Stomach (tissue), 9 donors: ENCODE results near the gene FOXN3. TPM values are rescaled to one million over a fixed set of nuclear protein-coding genes. Genes with fewer than 3 reads are reported as not detected.

ENCODE experiments used
- DNase-seq, 2 donors: peaks; one replicate each; pipeline versions ENCODE4 v3.0.0 to v3.0.0-alpha.2; 2013 to 2019
- H3K27ac ChIP-seq, 5 donors: fragments of 200-600 bp in 4 of 5; sonication (generic) in 4 of 5; one replicate each; pipeline ENCODE4 v1.5.1; 2013 to 2019; ENCODE audit warnings: mild to moderate bottlenecking in 1 of 5, moderate library complexity in 1 of 5
- H3K27me3 ChIP-seq, 3 donors: fragments of 200-600 bp; sonication (generic); one replicate each; pipeline ENCODE4 v1.5.1; 2017 to 2019; ENCODE audit warnings: mixed run types in 1 of 3
- H3K36me3 ChIP-seq, 4 donors: fragments of 200-600 bp; sonication (generic); 1 replicate in 3 of 4; 2 replicates in 1 of 4; pipeline ENCODE4 v1.5.1; 2016 to 2019
- H3K4me1 ChIP-seq, 4 donors: fragments of 200-600 bp; sonication (generic); one replicate each; pipeline ENCODE4 v1.5.1; 2016 to 2019
- H3K4me3 ChIP-seq, 4 donors: fragments of 200-600 bp; sonication (generic) in 3 of 4; one replicate each; pipeline ENCODE4 v1.5.1; 2016 to 2019; ENCODE audit warnings: mild to moderate bottlenecking in 1 of 4
- H3K9me3 ChIP-seq, 4 donors: fragments of 200-600 bp; sonication (generic); one replicate each; pipeline ENCODE4 v1.5.1; 2016 to 2019
- CTCF ChIP-seq, 7 experiments: fragments of 450-650 bp in 4 of 7; fragments of 200-600 bp in 3 of 7; sonication (generic) in 3 of 7; IDR thresholded peaks; one replicate each; pipeline ENCODE4 v1.5.1; 2016 to 2019; ENCODE audit warnings: antibody characterized with exemption in 7 of 7, control low read depth in 2 of 7, mild to moderate bottlenecking in 1 of 7
- EP300 ChIP-seq: sonication (generic); formaldehyde crosslinking; IDR thresholded peaks from one replicate; pipeline ENCODE4 v1.6.1; 2017; ENCODE audit warnings: antibody characterized with exemption
- POLR2A ChIP-seq, 4 donors: fragments of 450-650 bp; IDR thresholded peaks; one replicate each; pipeline ENCODE4 v1.6.1; 2016; ENCODE audit warnings: antibody characterized with exemption in 4 of 4, control low read depth in 2 of 4, mild to moderate bottlenecking in 1 of 4, moderate library complexity in 1 of 4
- POLR2AphosphoS5 ChIP-seq, 3 donors: sonication (generic); formaldehyde crosslinking; IDR thresholded peaks; one replicate each; pipeline ENCODE4 v1.6.1; 2016; ENCODE audit warnings: antibody characterized with exemption in 3 of 3
- WGBS, 5 donors: extraction: QIAGEN DNeasy Blood & Tissue Kit in 3 of 5; methylation state at CpG; one replicate each; pipeline versions ENCODE4 v1.1.5 to v1.1.7; 2013 to 2018; 5-methylcytosine and 5-hydroxymethylcytosine counted together
- intact Hi-C: fragments of 100-400 bp; cut with DNase I; formaldehyde crosslinking; loops from one replicate; pipeline ENCODE4 v1.15.1; 2023; ENCODE audit warnings: low total_unique reads
- polyA plus RNA-seq, 3 donors: library from polyadenylated mRNA; stranded (reverse); fragments of 200-250 nt; gene quantifications; one replicate each; pipeline ENCODE4 v1.2.3, GENCODE V29; 2013
- total RNA-seq, 5 donors: library from RNA; depleted of rRNA; stranded (reverse); fragments of >200 nt; gene quantifications; one replicate each; pipeline versions ENCODE4 v1.1.0 to v1.2.3, GENCODE V29; 2014 to 2016
- donor health status: healthy with polysubstance abuse.
- donor health status: Bipolar disorder and iron deficiency.
- donor health status: healthy.

Gene FOXN3
- total and polyA plus RNA-seq, 8 donors: 12.5 to 126 (median 56.6) TPM

DNA sequence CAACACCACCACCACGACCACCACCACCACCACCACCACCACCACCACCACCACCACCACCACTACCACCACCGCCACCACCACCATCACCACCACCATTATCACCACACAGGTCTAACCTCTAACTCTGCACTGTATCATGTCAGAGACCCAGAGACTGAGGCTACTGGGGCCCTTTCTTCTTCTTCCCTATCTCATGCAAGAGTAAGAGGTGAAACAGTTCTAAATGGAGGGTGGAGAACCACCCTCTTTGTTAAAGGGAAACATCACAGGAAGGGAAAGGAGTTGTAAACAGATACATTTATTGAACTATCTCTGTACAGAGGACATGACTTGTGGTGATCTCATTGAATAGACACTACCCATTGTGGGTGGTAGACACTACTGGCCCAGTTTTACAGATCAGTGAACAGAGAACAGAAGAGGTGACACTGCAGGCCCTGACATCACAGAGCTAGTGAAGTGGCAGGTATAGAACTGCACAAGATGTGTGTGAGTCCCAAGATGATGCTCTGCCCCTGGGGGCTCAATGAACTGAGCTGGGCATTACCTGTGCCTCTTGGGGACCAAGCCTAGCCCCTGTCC, 91.6 kb downstream of the FOXN3 start:
- Histone ChIP-seq H3K4me1 (peaks cover 0 to 41% (median 17%) of the 10 kb centered on the region in 4 donors), H3K4me3 (no peak overlapping the region), H3K27ac (no peak overlapping the region), H3K27me3 (no peaks in the 10 kb centered on the region), H3K9me3 (no peaks in the 10 kb centered on the region), H3K36me3 (peaks cover 0 to 15% (median 4%) of the 10 kb centered on the region in 4 donors)
- 91 to 100% (median 95%) methylated on average over 1 to 2 of the region's 2 CpGs; no CpG with 5 or more reads in 1 of the 5 donors for WGBS, 5 donors
- intact Hi-C loops: no loop called here
- no peak for TF ChIP-seq POLR2A (IDR thresholded peaks at IDR 0.05)
- TF ChIP-seq POLR2AphosphoS5 (IDR thresholded peaks at IDR 0.05): no peak
- TF ChIP-seq CTCF (IDR thresholded peaks at IDR 0.05): no peak
- TF ChIP-seq EP300: no peak
- DNase-seq: no peak

- TF ChIP-seq CTCF (IDR thresholded peaks at IDR 0.05) (no peak), POLR2A (IDR thresholded peaks at IDR 0.05) (no peak), POLR2AphosphoS5 (IDR thresholded peaks at IDR 0.05) (no peak), EP300 (no peak)
- H3K36me3 ChIP-seq: peaks cover 0 to 15% (median 4%) of the 10 kb centered on the region in 4 donors
- H3K4me1 ChIP-seq: peaks cover 0 to 34% (median 11%) of the 10 kb centered on the region in 4 donors
- H3K9me3 ChIP-seq: no peaks in the 10 kb centered on the region
- H3K4me3 ChIP-seq: no peak overlapping the region
- DNase-seq: no peak
- intact Hi-C loops: no loop called here
- H3K27me3 ChIP-seq: no peaks in the 10 kb centered on the region
- no peak overlapping the region for H3K27ac ChIP-seq
- WGBS, 5 donors: 88 to 93% (median 90%) methylated on average over 7 to 9 of the region's 9 CpGs
Observed at GRCh38 chr14:89324501-89325298, 92.3 kb downstream of the FOXN3 start.

DNA sequence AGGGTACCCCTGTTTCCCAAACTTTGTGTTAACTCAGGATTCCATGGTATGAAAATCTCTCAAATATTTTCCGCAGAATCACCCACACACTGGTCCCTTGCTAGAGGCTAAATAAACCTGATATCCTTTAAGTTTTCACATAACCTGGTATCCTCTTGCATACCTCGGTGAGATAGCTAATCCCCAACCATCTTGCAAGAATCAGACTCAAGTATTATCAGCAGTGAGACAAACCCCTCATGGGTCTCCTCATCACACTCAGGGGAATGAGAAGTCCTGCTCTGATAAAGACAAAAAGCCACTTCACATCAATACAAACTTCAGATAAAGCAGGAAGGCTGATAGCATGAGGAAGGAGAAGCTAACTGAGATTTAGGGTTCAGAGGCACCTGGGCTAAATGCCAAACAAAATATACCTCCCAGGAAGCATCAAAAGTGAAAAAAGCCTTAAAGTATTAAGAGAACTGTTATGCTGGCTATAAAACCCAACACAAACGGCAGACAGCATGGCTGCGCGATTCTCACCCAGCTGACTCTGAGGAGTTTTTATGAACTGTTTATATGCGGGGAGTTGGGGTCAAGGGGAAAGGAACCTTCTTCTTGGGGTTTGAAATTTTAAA, 96.5 kb downstream of the FOXN3 start:
- Histone ChIP-seq H3K36me3 (peaks cover 0 to 17% (median 4%) of the 10 kb centered on the region in 4 donors), H3K4me3 (no peak overlapping the region), H3K9me3 (no peaks in the 10 kb centered on the region), H3K4me1 (peaks cover 0 to 13% (median 5%) of the 10 kb centered on the region in 4 donors), H3K27me3 (no peaks in the 10 kb centered on the region), H3K27ac (no peak overlapping the region)
- 68 to 89% (median 75%) methylated on average over 6 of the region's 6 CpGs for WGBS, 5 donors
- TF ChIP-seq CTCF (IDR thresholded peaks at IDR 0.05) (no peak), POLR2A (IDR thresholded peaks at IDR 0.05) (no peak), EP300 (no peak), POLR2AphosphoS5 (IDR thresholded peaks at IDR 0.05) (no peak)
- intact Hi-C loops: no loop called here
- no peak for DNase-seq

- peaks cover 0 to 12% (median 3%) of the 10 kb centered on the region in 4 donors for H3K36me3 ChIP-seq
- peaks cover 0 to 13% (median 5%) of the 10 kb centered on the region in 4 donors for H3K4me1 ChIP-seq
- TF ChIP-seq EP300: no peak
- TF ChIP-seq POLR2A (IDR thresholded peaks at IDR 0.05): no peak
- no peak for TF ChIP-seq POLR2AphosphoS5 (IDR thresholded peaks at IDR 0.05)
- TF ChIP-seq CTCF (IDR thresholded peaks at IDR 0.05): no peak
- no peaks in the 10 kb centered on the region for H3K27me3 ChIP-seq
- H3K4me3 ChIP-seq: no peak overlapping the region
- no peak overlapping the region for H3K27ac ChIP-seq
- intact Hi-C loops: no loop called here
- no peaks in the 10 kb centered on the region for H3K9me3 ChIP-seq
- no peak for DNase-seq
- 94 to 99% (median 96%) methylated on average over 4 of the region's 4 CpGs for WGBS, 5 donors
Observed at GRCh38 chr14:89319687-89320086, 97.3 kb downstream of the FOXN3 start.
